ENCODE results near the gene PACSIN1. TPM values are rescaled to one million over a fixed set of nuclear protein-coding genes. Genes with fewer than 3 reads are reported as not detected.

PACSIN1 gene
- total and polyA plus RNA-seq, 9 donors: 0.08 to 0.55 (median 0.45) TPM; not detected in 2

DNA sequence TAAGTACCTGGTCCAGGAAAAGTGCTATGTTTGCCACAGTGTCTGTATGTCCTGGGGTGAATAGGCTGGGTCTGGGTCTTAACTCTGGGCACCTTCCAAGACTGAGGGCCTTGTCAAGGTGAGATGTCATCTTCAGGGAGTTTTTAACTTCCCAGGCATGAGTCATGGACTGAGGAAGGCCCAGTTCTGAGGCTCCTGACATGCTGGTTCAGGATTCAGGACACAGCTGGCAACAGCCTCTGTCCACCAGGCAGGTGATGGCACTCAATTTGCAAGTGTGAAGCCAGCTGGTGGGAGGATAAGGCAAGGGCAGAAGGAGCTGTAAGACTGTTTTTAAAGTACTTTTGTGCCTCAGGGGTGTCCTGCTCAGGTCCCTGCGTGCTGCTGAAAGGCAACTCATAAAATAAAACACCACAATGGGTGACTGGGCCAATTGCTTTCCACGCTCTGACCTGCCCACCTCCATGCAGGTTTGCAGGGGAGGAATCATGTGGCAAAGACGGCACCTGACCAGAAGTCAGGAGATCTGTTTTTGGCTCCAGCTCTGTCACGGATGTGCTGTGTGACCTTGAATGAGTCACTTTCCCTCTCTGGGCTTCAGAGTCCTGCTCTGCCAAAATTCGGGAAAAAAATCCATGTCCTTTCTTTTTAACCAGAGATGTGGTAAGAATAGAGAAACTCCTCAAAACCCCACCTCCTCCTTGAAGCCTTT lies 4.9 kb upstream of the PACSIN1 start:
- intact Hi-C loops (cut with DNase I): no loop called here
- Histone ChIP-seq H3K4me1 (ENCODE audit: insufficient read depth) (no peaks in the 10 kb centered on the region), H3K27me3 (peaks cover 3% of the 10 kb centered on the region), H3K4me3 (no peak overlapping the region), H3K27ac (no peak overlapping the region), H3K9me3 (no peaks in the 10 kb centered on the region), H3K36me3 (no peaks in the 10 kb centered on the region)
- no peak for DNase-seq
- no peak for TF ChIP-seq POLR2A (IDR thresholded peaks at IDR 0.05)
- TF ChIP-seq EP300 (IDR thresholded peaks at IDR 0.05): no peak
- TF ChIP-seq, protein P1, sequence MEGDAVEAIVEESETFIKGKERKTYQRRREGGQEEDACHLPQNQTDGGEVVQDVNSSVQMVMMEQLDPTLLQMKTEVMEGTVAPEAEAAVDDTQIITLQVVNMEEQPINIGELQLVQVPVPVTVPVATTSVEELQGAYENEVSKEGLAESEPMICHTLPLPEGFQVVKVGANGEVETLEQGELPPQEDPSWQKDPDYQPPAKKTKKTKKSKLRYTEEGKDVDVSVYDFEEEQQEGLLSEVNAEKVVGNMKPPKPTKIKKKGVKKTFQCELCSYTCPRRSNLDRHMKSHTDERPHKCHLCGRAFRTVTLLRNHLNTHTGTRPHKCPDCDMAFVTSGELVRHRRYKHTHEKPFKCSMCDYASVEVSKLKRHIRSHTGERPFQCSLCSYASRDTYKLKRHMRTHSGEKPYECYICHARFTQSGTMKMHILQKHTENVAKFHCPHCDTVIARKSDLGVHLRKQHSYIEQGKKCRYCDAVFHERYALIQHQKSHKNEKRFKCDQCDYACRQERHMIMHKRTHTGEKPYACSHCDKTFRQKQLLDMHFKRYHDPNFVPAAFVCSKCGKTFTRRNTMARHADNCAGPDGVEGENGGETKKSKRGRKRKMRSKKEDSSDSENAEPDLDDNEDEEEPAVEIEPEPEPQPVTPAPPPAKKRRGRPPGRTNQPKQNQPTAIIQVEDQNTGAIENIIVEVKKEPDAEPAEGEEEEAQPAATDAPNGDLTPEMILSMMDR (IDR thresholded peaks at IDR 0.05): no peak
- 75 to 77% (median 77%) methylated on average over 5 of the region's 5 CpGs for WGBS, 3 donors

DNA sequence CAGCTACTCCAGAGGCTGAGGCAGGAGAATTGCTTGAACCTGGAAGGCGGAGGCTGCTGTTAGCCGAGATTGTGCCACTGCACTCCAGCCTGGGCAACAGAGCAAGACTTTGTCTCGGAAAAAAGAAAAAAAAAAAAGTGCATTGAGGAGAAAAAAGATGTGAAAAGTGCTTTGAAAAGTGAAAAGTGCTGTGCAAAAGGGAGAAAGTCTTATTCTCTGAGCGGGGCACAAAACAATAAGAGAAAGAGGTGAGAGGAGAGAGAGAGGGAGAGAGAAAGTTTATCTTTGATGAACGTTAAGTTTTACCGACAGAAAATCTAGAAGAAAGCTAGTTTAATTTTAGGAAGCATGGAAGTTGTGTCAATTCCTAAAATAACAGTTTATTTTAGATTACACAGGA lies 3.9 kb upstream of the PACSIN1 start:
- H3K4me1 ChIP-seq (ENCODE audit: insufficient read depth): no peaks in the 10 kb centered on the region
- no peak for TF ChIP-seq EP300 (IDR thresholded peaks at IDR 0.05)
- TF ChIP-seq, protein P1 (IDR thresholded peaks at IDR 0.05): no peak
- TF ChIP-seq POLR2A (IDR thresholded peaks at IDR 0.05): no peak
- H3K27me3 ChIP-seq: peaks cover 3% of the 10 kb centered on the region
- no peak overlapping the region for H3K4me3 ChIP-seq
- H3K9me3 ChIP-seq: no peaks in the 10 kb centered on the region
- no peaks in the 10 kb centered on the region for H3K36me3 ChIP-seq
- 56 to 63% (median 59%) methylated on average over 6 of the region's 6 CpGs for WGBS, 3 donors
- no peak for DNase-seq
- intact Hi-C loops (cut with DNase I): no loop called here
- H3K27ac ChIP-seq: no peak overlapping the region

DNA sequence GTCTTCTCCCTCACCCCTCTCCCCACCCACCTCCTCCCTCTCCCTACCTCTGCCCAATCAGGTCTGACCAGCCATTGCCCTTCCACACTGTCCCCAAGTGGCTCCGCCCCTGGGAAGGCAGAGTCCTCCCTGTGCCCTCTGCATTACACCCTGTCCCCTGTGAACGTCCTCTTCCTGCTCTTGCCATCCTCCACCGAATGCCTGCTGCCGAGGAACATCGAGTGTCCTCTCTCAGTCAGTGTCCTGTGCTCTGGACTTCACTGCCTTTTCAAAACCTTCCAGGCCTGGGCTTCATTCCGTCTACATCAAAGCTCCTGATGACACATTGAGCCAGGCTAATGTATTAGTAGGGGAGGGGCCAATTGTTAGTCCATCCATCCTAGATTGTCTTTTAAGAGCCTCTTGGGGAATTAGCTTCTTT lies 3.3 kb upstream of the PACSIN1 start:
- no peak overlapping the region for H3K4me3 ChIP-seq
- H3K27ac ChIP-seq: no peak overlapping the region
- no peaks in the 10 kb centered on the region for H3K36me3 ChIP-seq
- peaks cover 3% of the 10 kb centered on the region for H3K27me3 ChIP-seq
- intact Hi-C loops (cut with DNase I): no loop called here
- DNase-seq: no peak
- WGBS, 3 donors: 31 to 43% (median 39%) methylated on average over 6 of the region's 6 CpGs
- H3K4me1 ChIP-seq (ENCODE audit: insufficient read depth): no peaks in the 10 kb centered on the region
- TF ChIP-seq POLR2A (IDR thresholded peaks at IDR 0.05) (no peak), EP300 (IDR thresholded peaks at IDR 0.05) (no peak)
- TF ChIP-seq, protein P1 (IDR thresholded peaks at IDR 0.05): no peak
- no peaks in the 10 kb centered on the region for H3K9me3 ChIP-seq

DNA sequence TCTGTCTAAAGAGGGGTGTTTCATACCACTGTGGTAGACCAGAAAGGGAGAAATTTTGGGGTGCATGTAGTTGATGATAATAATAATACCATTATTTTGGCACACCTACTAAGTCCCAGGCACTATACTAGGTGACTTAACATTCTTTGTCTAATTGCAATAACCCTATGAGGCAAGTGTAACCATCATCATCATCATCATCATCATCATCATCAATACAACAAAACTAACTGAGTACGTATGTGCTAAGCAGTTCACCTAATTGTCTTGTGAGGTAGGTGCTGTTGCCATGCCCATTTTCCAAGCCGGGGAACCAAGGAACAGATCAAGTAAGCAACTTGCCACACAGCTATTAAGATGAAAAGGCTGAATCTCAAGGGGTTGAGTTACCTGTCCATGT lies 2.6 kb upstream of the PACSIN1 start:
- TF ChIP-seq, protein P1 (IDR thresholded peaks at IDR 0.05): no peak
- TF ChIP-seq POLR2A (IDR thresholded peaks at IDR 0.05) (no peak), EP300 (IDR thresholded peaks at IDR 0.05) (no peak)
- WGBS, 3 donors: 79 to 90% (median 85%) methylated on average over 2 of the region's 2 CpGs

More for the DNA sequence above, 2.6 kb upstream of the PACSIN1 start:
- Histone ChIP-seq H3K27me3 (peaks cover 3% of the 10 kb centered on the region), H3K27ac (no peak overlapping the region), H3K4me3 (no peak overlapping the region), H3K9me3 (no peaks in the 10 kb centered on the region), H3K36me3 (no peaks in the 10 kb centered on the region), H3K4me1 (ENCODE audit: insufficient read depth) (no peaks in the 10 kb centered on the region)
- DNase-seq: no peak
- intact Hi-C loops (cut with DNase I): no loop called here
